NCI-H2107 (cell line): ENCODE data around the gene NDUFS4.
"Not testable (repeated sequence)": the region's sequence is repeated elsewhere in the genome, so short reads cannot be mapped to it uniquely, and the experiment has no call there.

Experiments used
- DNase-seq: peaks from one replicate; lab custom pipeline; 2025; lab: John Stamatoyannopoulos, UW

Gene NDUFS4

GRCh38 chr5:53575831-53576230, 15.4 kb downstream of the NDUFS4 start:
- no peak for DNase-seq

DNA sequence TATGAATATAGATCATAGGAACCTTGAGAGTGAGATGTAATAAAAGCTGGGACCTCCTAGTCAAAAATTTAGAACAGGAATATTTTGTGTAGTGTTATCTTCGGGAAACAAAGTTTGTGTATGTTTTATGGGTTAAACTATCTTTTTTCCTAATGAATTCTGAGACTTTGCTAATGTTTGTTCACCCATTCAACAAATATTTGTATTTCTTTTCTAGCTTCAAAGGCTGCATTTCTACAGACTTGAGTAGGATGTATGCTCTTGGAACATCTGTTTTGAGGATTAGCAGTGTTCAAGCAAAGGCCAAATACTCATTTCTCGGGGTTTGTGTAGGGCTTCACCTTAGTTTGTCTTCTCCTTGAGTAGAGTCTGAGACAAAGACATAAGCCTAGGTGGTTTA, 16.2 kb downstream of the NDUFS4 start:
- no peak for DNase-seq

DNA sequence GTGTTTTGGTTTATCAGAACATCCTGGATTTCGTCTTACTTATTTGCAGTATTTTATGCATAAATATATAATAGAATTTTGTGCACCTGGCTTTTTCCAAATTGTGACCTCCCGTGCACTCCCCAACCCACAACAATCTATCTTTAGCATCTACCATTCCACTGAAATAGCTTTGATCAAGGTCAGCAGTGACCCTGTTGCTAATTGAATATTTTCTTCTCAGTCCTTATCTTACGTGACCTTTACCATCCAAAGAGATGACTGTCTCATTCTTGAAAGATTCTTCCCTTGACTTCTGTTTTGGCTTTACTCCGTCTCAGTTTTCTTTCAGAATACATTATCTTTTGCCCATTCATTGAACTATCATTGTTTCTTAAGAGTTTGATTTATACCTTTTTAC, 18.4 kb downstream of the NDUFS4 start:
- no peak for DNase-seq

GRCh38 chr5:53580547-53580946, 20.1 kb downstream of the NDUFS4 start:
- no peak for DNase-seq

DNA sequence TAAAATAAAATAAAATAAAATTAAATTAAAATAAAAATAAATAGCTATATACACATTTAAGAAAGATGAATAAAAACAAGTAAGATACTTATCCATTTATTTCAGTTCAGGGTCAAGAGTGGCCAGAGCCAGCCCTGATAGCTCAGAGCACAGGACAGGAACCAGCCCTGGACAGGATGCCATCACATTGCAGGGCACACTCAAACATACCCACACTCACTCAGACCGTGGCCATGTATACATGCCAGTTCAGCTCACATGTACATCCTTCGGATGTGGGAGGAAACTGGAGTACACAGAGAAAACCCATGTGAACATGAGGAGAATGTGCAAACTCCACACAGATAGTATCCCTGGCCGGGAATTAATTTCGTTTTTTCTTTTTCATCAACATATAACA, 21.8 kb downstream of the NDUFS4 start:
- no peak for DNase-seq

- DNase-seq: no peak
Measured at GRCh38 chr5:53590759-53591158, 30.3 kb downstream of the NDUFS4 start.

DNA sequence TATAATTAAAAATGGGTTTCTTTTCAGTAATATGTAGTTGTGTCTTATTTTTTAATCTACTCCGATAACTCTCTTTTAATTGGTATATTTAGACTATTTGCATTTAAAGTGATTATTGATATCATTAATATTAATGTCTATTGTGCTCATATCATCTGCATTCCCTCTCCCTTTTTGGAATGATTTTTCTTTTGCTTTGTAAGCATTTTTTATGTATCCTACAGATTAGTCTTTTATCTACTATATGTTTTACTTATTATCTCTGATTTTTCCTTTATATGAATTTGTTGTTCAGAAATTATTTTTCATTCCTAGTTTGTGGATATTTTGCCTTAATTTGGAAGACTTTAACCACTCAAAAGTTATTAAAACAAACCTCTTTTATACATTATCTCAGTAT, 34.0 kb downstream of the NDUFS4 start:
- no peak for DNase-seq

- DNase-seq: no peak
Measured at GRCh38 chr5:53597894-53598293, 37.5 kb downstream of the NDUFS4 start.

- no peak for DNase-seq
Measured at GRCh38 chr5:53601570-53601969, 41.1 kb downstream of the NDUFS4 start.

- no peak for DNase-seq
Measured at GRCh38 chr5:53603009-53603687, 42.7 kb downstream of the NDUFS4 start.

DNA sequence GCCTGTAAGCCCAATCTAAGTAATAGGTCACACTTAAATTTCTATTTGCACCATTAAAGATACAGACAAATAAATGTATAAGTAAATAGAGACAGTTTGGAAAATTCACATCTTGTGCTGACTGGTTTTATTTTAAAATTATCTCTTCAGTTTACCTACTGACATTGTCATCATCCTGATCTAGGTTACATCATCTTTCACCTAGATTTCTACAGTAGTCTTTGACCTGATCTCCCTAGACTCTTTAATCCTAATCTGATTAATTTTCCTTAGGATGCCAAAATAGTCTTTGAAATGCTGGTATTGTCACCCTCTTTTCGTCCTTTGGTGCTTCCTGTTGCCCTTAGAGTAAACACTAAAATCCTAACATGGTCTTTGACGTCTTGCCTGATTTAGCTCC, 43.9 kb downstream of the NDUFS4 start:
- no peak for DNase-seq

GRCh38 chr5:53607886-53608285, 47.4 kb downstream of the NDUFS4 start:
- DNase-seq: no peak

- DNase-seq: not testable (repeated sequence)
Measured at GRCh38 chr5:53608897-53609296, 48.5 kb downstream of the NDUFS4 start.

GRCh38 chr5:53613061-53613460, 52.6 kb downstream of the NDUFS4 start:
- no peak for DNase-seq

DNA sequence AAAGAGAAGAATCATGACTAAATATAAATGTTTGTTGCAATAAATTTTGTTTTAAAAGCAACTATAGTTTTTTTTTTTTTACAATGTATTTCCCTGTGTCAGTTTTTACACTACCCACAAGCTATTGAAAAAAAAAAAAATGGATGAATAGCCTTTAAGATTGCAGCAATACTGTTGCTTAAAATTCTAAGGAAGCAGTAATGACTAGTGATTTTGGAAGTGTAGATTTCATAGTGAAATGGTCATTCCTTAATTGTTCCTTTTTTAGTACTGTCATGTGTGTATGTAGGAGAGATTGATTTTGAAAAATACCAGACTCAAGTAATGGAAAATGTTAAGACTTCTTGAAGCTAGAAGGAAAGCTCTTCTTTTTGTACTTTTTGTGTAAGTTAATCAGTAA, 53.1 kb downstream of the NDUFS4 start:
- no peak for DNase-seq

- no peak for DNase-seq
Measured at GRCh38 chr5:53614376-53614885, 54.0 kb downstream of the NDUFS4 start.

DNA sequence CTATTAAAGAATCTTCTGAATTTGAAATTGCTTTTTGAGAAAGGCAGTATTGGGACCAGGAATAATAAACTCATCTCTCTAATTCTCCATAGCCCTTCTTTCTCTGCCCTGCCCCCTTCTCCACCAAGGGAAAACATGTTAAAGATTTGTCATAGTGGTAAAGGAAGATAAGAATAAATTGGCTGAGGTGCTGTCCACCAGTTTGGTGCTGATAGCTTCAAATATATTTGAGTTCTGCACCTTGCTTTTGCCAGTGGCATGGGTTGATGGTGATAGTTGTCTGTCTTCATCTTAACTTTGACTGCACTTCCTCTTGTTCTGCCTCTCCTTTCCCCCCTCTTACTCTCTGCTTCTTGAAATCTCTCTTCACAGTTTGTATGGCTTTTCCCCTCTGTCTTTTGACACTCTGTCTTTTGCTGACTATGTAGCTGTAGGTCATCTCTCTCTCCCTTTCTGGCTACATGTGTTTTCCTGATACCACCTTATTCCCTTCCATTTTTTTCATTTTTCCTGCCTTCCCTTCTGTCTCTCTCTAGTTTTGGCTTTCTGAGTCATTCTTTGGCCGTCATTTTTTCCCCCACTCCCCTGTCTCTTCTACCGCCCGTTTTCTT, 56.6 kb downstream of the NDUFS4 start:
- no peak for DNase-seq

DNA sequence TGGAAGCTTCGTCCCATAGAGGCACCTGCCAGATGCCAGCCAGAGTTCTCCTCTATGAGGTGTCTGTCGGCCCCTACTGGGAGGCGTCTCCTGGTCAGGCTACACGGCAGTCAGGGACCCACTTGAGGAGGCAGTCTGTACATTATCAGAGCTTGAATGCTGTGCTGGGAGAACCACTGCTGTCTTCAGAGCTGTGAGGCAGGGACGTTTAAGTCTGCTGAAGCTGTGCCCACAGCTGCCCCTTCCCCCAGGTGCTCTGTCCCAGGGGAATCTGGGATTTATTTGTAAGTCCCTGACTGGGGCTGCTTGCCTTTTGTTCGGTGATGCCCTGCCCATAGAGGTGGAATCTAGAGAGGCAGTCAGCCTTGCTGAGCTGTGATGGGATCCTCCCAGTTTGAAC, 70.8 kb downstream of the NDUFS4 start:
- DNase-seq: no peak

DNA sequence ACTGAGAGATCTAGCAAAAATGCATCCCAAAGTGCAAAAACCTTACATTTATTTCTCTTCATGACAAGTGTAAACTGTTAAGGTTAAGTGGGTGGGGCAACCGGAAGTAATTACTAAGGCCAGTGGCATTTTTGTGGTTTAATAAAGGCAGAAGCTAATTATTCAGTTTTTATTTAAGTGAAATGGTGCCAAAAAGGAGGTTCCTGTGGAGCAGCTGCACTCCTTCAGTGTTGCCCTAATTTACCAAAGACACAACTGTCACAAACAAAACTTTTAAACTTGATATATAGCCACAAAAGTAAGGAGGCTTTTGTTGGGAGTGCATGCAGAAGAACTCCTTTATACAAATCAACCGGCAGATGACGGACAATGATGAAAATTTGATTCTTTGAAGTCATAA, 81.6 kb downstream of the NDUFS4 start:
- DNase-seq: no peak

- DNase-seq: no peak
Measured at GRCh38 chr5:53643445-53643844, 83.0 kb downstream of the NDUFS4 start.

DNA sequence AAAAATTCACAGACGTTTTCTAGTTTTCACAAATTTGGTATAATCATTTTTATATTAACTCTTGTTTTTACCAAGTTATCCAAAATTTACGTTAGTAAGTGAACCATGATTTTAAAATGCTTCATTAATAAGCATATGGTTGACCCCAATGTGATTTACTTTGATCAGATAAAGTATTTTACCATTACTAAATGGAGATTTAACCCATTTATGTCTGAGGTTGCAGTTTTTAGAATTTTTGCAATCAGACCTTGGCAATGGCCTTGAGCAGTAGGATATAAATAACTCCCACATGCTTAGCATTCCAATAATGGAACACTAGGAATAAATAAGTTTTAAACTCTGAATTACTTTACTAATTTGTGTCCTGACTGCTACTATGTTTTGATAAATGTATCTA, 84.6 kb downstream of the NDUFS4 start:
- no peak for DNase-seq

DNA sequence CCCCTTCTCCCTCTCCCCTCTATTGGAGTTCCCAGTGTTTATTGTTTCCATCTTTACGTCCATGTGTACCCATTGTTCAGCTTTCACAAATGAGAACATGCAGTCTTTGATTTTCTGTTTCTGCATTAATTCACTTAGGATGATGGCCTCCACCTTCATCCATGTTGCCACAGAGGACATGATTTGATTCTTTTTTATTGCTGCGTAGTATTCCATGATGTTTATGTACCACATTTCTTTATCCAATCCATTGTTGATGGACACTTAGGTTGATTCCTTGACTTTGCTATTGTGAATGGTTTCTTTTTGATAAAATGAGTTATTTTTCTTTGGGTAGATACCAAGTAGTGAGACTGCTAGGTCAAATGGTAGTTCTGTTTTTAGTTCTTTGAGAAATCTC, 88.9 kb downstream of the NDUFS4 start:
- no peak for DNase-seq

GRCh38 chr5:53660573-53660972, 100.1 kb downstream of the NDUFS4 start:
- not testable (repeated sequence) for DNase-seq

DNA sequence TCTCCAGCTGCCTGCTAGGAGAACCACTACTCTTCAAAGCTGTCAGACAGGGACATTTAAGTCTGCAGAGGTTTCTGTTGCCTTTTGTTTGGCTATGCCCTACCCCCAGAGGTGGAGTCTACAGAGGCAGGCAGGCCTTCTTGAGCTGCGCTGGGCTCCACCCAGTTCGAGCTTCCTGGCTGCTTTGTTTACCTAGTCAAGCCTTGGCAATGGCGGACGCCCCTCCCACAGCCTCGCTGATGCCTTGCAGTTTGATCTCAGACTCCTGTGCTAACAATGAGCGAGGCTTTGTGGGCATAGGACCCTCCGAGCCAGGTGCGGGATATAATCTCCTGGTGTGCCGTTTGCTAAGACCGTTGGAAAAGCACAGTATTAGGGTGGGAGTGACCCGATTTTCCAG, 104.9 kb downstream of the NDUFS4 start:
- DNase-seq: not testable (repeated sequence)
